Body of pancreas (tissue), 4 donors: ENCODE measurements around the gene ADAMTSL5. TPM values are rescaled to one million over a fixed set of nuclear protein-coding genes. Genes with fewer than 3 reads are reported as not detected.
A peak's percentile ranks its signal among the peaks of the same experiment; 100 is the strongest.

Experiments used
- ATAC-seq: fragments of 150-250 bp; one replicate; pipeline ENCODE4 v1.9.1; 2016
- DNase-seq, 4 donors: peaks; one replicate each; pipeline ENCODE4 v3.0.0-alpha.2; 2019
- H3K27ac ChIP-seq, 4 donors: fragments of 200-600 bp; sonication (generic); 1 replicate in 3 of 4; 2 replicates in 1 of 4; pipeline versions ENCODE4 v1.5.1 to v1.6.1; 2016 to 2019; ENCODE audit warnings: mild to moderate bottlenecking in 1 of 4, mixed read lengths in 1 of 4, moderate library complexity in 1 of 4
- H3K27me3 ChIP-seq, 2 donors: fragments of 200-600 bp; sonication (generic); one replicate each; pipeline ENCODE4 v1.6.0; 2016; ENCODE audit warnings: mild to moderate bottlenecking in 1 of 2
- H3K36me3 ChIP-seq, 2 donors: fragments of 200-600 bp; sonication (generic); replicated peaks in 1 of 2; 2 replicates each; pipeline ENCODE4 v1.5.1; 2016; ENCODE audit warnings: low read depth in 2 of 2; ENCODE audit not compliant: insufficient read depth in 1 of 2
- H3K4me1 ChIP-seq: fragments of 200-600 bp; sonication (generic); one replicate; pipeline ENCODE4 v1.6.0; 2016
- H3K4me3 ChIP-seq, 2 donors: fragments of 200-600 bp; sonication (generic); 1 replicate in 1 of 2; 2 replicates in 1 of 2; pipeline ENCODE4 v1.5.1; 2016 to 2019
- H3K9me3 ChIP-seq, 3 donors: fragments of 200-600 bp; sonication (generic); 1 replicate in 2 of 3; 2 replicates in 1 of 3; pipeline ENCODE4 v1.5.1; 2016
- CTCF ChIP-seq, 7 experiments: fragments of 450-650 bp in 4 of 7; fragments of 200-600 bp in 3 of 7; sonication (generic) in 3 of 7; IDR thresholded peaks; one replicate each; pipeline ENCODE4 v1.5.1; 2016 to 2019; ENCODE audit warnings: antibody characterized with exemption in 7 of 7
- POLR2A ChIP-seq, 3 donors: fragments of 450-650 bp; IDR thresholded peaks; one replicate each; pipeline ENCODE4 v1.6.1; 2016; ENCODE audit warnings: antibody characterized with exemption in 3 of 3, mild to moderate bottlenecking in 2 of 3
- WGBS, 2 donors: methylation state at CpG; one replicate each; pipeline ENCODE4 v1.1.5; 2017; 5-methylcytosine and 5-hydroxymethylcytosine counted together
- intact Hi-C: fragments of 100-400 bp; cut with DNase I; formaldehyde crosslinking; loops from one replicate; pipeline ENCODE4 v1.15.1; 2023
- total RNA-seq, 2 donors: library from RNA; depleted of rRNA; stranded (reverse); fragments of >200 nt; gene quantifications; one replicate each; pipeline ENCODE4 v1.1.0, GENCODE V29; 2016

ADAMTSL5 gene
- total RNA-seq, 2 donors from 2014 or later = 1.3 TPM; not detected in 1

- Histone ChIP-seq H3K27ac (no peak overlapping the region), H3K4me1 (peaks cover 13% of the 10 kb centered on the region), H3K27me3 (peaks cover 0 to 21% of the 10 kb centered on the region in 2 donors), H3K9me3 (no peaks in the 10 kb centered on the region), H3K36me3 (no peaks in the 10 kb centered on the region), H3K4me3 (no peak overlapping the region)
- DNase-seq (no peak), ATAC-seq (no peak)
- TF ChIP-seq CTCF (IDR thresholded peaks at IDR 0.05) = no peak
- TF ChIP-seq POLR2A (IDR thresholded peaks at IDR 0.05) = no peak
- intact Hi-C loops = loop anchor here (10.0 kb wide), 1 partner anchor 229 kb away; the partner anchor contains the start of gene EFNA2
- 58 to 59% methylated on average over 9 to 10 of the region's 10 CpGs for WGBS, 2 donors
Measured at GRCh38 chr19:1514295-1514661, 1.5 kb upstream of the ADAMTSL5 start.

GRCh38 chr19:1513499-1514294 is 878 bp upstream of the ADAMTSL5 start:
- peak; percentile 45 to 70 (median 49) for TF ChIP-seq CTCF (IDR thresholded peaks at IDR 0.05)
- TF ChIP-seq POLR2A (IDR thresholded peaks at IDR 0.05) = no peak
- 0 to 6% methylated on average over 1 to 40 of the region's 52 CpGs for WGBS, 2 donors
- Histone ChIP-seq H3K27me3 (peaks cover 0 to 21% of the 10 kb centered on the region in 2 donors), H3K27ac (no peak overlapping the region), H3K4me1 (peaks cover 13% of the 10 kb centered on the region), H3K36me3 (no peaks in the 10 kb centered on the region), H3K9me3 (no peaks in the 10 kb centered on the region), H3K4me3 (no peak overlapping the region)
- intact Hi-C loops = loop anchor here (10.0 kb wide), 1 partner anchor 229 kb away; the partner anchor contains the start of gene EFNA2
- ATAC-seq (peak; percentile 63), DNase-seq (peak; percentile 40 to 60 (median 47))

- 38 to 52% methylated on average over 7 to 21 of the region's 22 CpGs for WGBS, 2 donors
- Histone ChIP-seq H3K27me3 (peaks cover 0 to 21% of the 10 kb centered on the region in 2 donors), H3K9me3 (no peaks in the 10 kb centered on the region), H3K4me3 (no peak overlapping the region), H3K4me1 (peaks cover 24% of the 10 kb centered on the region), H3K36me3 (no peaks in the 10 kb centered on the region), H3K27ac (no peak overlapping the region)
- ATAC-seq = no peak
- no peak for DNase-seq
- intact Hi-C loops = loop anchor here (10.0 kb wide), 1 partner anchor 227 kb away; the partner anchor contains the start of gene EFNA2
- TF ChIP-seq CTCF (IDR thresholded peaks at IDR 0.05) (no peak), POLR2A (IDR thresholded peaks at IDR 0.05) (no peak)
Measured at GRCh38 chr19:1511318-1512317, 1.2 kb downstream of the ADAMTSL5 start.

- H3K9me3 ChIP-seq = no peaks in the 10 kb centered on the region
- WGBS, 2 donors = 35 to 38% methylated on average over 7 to 8 of the region's 9 CpGs
- peaks cover 0 to 21% of the 10 kb centered on the region in 2 donors for H3K27me3 ChIP-seq
- H3K27ac ChIP-seq = no peak overlapping the region
- intact Hi-C loops = loop anchor here (10.0 kb wide), 1 partner anchor 226 kb away; the partner anchor contains the start of gene EFNA2
- no peak for TF ChIP-seq CTCF (IDR thresholded peaks at IDR 0.05)
- TF ChIP-seq POLR2A (IDR thresholded peaks at IDR 0.05) = no peak
- H3K36me3 ChIP-seq = no peaks in the 10 kb centered on the region
- H3K4me1 ChIP-seq = peaks cover 24% of the 10 kb centered on the region
- ATAC-seq = no peak
- no peak for DNase-seq
- no peak overlapping the region for H3K4me3 ChIP-seq
Measured at GRCh38 chr19:1510807-1511206, 2.0 kb downstream of the ADAMTSL5 start.
